HFF-Myc (cell line): Measurements from ENCODE around the gene KATNB1.

Experiments used
- DNase-seq: peaks from one replicate; pipeline ENCODE4 v3.0.0-alpha.2; 2011; ENCODE audit warnings: low read depth; ENCODE audit errors: extremely low read depth
- H3K4me3 ChIP-seq: replicated peaks from 2 replicates; pipeline ENCODE4 v1.5.1; 2011; ENCODE audit warnings: low read depth, mild to moderate bottlenecking, control low read depth, low read length
- TF ChIP-seq, protein P1 (sequence below): IDR thresholded peaks from 2 replicates; pipeline ENCODE4 v1.5.1; 2012; ENCODE audit warnings: mild to moderate bottlenecking, low read depth, low read length, control low read depth; ENCODE audit errors: missing control alignments

The KATNB1 gene

GRCh38 chr16:57747996-57748395 lies 12.4 kb downstream of the KATNB1 start:
- H3K4me3 ChIP-seq, result no peak overlapping the region
- no peak for DNase-seq
- TF ChIP-seq, protein P1, sequence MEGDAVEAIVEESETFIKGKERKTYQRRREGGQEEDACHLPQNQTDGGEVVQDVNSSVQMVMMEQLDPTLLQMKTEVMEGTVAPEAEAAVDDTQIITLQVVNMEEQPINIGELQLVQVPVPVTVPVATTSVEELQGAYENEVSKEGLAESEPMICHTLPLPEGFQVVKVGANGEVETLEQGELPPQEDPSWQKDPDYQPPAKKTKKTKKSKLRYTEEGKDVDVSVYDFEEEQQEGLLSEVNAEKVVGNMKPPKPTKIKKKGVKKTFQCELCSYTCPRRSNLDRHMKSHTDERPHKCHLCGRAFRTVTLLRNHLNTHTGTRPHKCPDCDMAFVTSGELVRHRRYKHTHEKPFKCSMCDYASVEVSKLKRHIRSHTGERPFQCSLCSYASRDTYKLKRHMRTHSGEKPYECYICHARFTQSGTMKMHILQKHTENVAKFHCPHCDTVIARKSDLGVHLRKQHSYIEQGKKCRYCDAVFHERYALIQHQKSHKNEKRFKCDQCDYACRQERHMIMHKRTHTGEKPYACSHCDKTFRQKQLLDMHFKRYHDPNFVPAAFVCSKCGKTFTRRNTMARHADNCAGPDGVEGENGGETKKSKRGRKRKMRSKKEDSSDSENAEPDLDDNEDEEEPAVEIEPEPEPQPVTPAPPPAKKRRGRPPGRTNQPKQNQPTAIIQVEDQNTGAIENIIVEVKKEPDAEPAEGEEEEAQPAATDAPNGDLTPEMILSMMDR, result no peak

GRCh38 chr16:57748596-57748995 lies 13.0 kb downstream of the KATNB1 start:
- TF ChIP-seq, protein P1, result no peak
- no peak for DNase-seq
- no peak overlapping the region for H3K4me3 ChIP-seq

- H3K4me3 ChIP-seq, result no peak overlapping the region
- TF ChIP-seq, protein P1, result no peak
- peak; percentile 71 for DNase-seq
These were observed 13.6 kb downstream of the KATNB1 start for GRCh38 chr16:57749101-57749692.

DNA sequence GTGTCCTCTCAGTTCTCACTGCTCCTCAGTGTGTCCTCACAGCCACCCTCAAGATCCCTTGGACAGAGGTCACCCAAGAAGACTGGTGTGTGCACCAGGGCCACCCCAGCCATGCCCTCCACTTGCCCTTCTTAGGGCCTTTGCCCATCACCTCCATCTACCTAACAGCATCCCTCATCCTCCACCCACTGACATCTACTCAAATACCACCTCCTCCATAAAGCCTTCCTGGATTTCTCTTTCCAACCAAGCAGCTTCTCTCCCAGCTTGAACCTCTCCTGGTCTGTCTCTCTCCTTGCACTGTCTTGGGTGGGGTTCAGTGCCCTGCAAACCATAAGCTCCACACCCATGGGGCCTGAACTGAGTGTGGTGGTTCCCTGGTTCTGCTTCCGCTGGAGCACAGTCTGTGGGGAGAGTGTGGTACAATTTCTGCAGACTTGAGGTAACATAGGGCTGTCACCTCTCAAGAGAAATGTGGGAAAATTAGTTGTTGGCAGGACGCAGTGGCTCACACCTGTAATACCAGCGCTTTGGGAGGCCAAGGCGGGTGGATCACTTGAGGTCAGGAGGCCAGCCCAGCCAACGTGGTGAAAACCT lies 14.4 kb downstream of the KATNB1 start:
- H3K4me3 ChIP-seq, result no peak overlapping the region
- TF ChIP-seq, protein P1, result no peak
- no peak for DNase-seq

GRCh38 chr16:57750796-57751538 lies 15.4 kb downstream of the KATNB1 start:
- TF ChIP-seq, protein P1, result no peak
- no peak for DNase-seq

GRCh38 chr16:57751539-57752202 lies 16.1 kb downstream of the KATNB1 start:
- no peak overlapping the region for H3K4me3 ChIP-seq
- no peak for DNase-seq
- TF ChIP-seq, protein P1, result no peak

More at GRCh38 chr16:57750796-57751538, 15.4 kb downstream of the KATNB1 start:
- H3K4me3 ChIP-seq, result no peak overlapping the region
